ENCODE results near the gene CHRNA4. TPM values are rescaled to one million over a fixed set of nuclear protein-coding genes. Genes with fewer than 3 reads are reported as not detected.

The CHRNA4 gene
- polyA plus RNA-seq, 1 donor: 0.45 TPM

GRCh38 chr20:63317061-63317460 is 44.1 kb downstream of the CHRNA4 start:
- Histone ChIP-seq H3K27ac (ENCODE audit: low read length) (no peak overlapping the region), H3K27me3 (ENCODE audit: control insufficient read depth, insufficient read depth, low read length) (no peaks in the 10 kb centered on the region), H3K9me3 (ENCODE audit: control insufficient read depth, low read depth, low read length) (no peaks in the 10 kb centered on the region), H3K36me3 (ENCODE audit: control insufficient read depth, insufficient read depth, low read length) (no peaks in the 10 kb centered on the region), H3K4me3 (ENCODE audit: low read length) (no peak overlapping the region), H3K4me1 (ENCODE audit: control insufficient read depth, insufficient read depth, low read length) (peaks cover 2% of the 10 kb centered on the region)
- no peak for DNase-seq
- no CpG with 5 or more reads among the region's 6 CpGs for WGBS (ENCODE audit: insufficient coverage, low lambda C conversion rate)

GRCh38 chr20:63316502-63316921 is 44.6 kb downstream of the CHRNA4 start:
- no CpG with 5 or more reads among the region's 14 CpGs for WGBS (ENCODE audit: insufficient coverage, low lambda C conversion rate)

GRCh38 chr20:63315731-63316491 is 45.2 kb downstream of the CHRNA4 start:
- Histone ChIP-seq H3K27ac (ENCODE audit: low read length) (no peak overlapping the region), H3K9me3 (ENCODE audit: control insufficient read depth, low read depth, low read length) (no peaks in the 10 kb centered on the region), H3K36me3 (ENCODE audit: control insufficient read depth, insufficient read depth, low read length) (no peaks in the 10 kb centered on the region), H3K4me3 (ENCODE audit: low read length) (no peak overlapping the region), H3K27me3 (ENCODE audit: control insufficient read depth, insufficient read depth, low read length) (no peaks in the 10 kb centered on the region), H3K4me1 (ENCODE audit: control insufficient read depth, insufficient read depth, low read length) (peaks cover 2% of the 10 kb centered on the region)
- no peak for DNase-seq
- no CpG with 5 or more reads among the region's 31 CpGs for WGBS (ENCODE audit: insufficient coverage, low lambda C conversion rate)

More at GRCh38 chr20:63316502-63316921, 44.6 kb downstream of the CHRNA4 start:
- Histone ChIP-seq H3K27ac (ENCODE audit: low read length) (no peak overlapping the region), H3K9me3 (ENCODE audit: control insufficient read depth, low read depth, low read length) (no peaks in the 10 kb centered on the region), H3K36me3 (ENCODE audit: control insufficient read depth, insufficient read depth, low read length) (no peaks in the 10 kb centered on the region), H3K4me1 (ENCODE audit: control insufficient read depth, insufficient read depth, low read length) (peaks cover 2% of the 10 kb centered on the region), H3K4me3 (ENCODE audit: low read length) (no peak overlapping the region), H3K27me3 (ENCODE audit: control insufficient read depth, insufficient read depth, low read length) (no peaks in the 10 kb centered on the region)
- DNase-seq: no peak

- WGBS (ENCODE audit: insufficient coverage, low lambda C conversion rate): no CpG with 5 or more reads among the region's 15 CpGs
- H3K9me3 ChIP-seq (ENCODE audit: control insufficient read depth, low read depth, low read length): no peaks in the 10 kb centered on the region
- no peak overlapping the region for H3K4me3 ChIP-seq (ENCODE audit: low read length)
- H3K27me3 ChIP-seq (ENCODE audit: control insufficient read depth, insufficient read depth, low read length): no peaks in the 10 kb centered on the region
- DNase-seq: no peak
- no peaks in the 10 kb centered on the region for H3K4me1 ChIP-seq (ENCODE audit: control insufficient read depth, insufficient read depth, low read length)
- H3K36me3 ChIP-seq (ENCODE audit: control insufficient read depth, insufficient read depth, low read length): no peaks in the 10 kb centered on the region
- no peak overlapping the region for H3K27ac ChIP-seq (ENCODE audit: low read length)
These were observed 45.9 kb downstream of the CHRNA4 start for GRCh38 chr20:63315240-63315689.

- DNase-seq: no peak
- Histone ChIP-seq H3K4me3 (ENCODE audit: low read length) (no peak overlapping the region), H3K9me3 (ENCODE audit: control insufficient read depth, low read depth, low read length) (no peaks in the 10 kb centered on the region), H3K36me3 (ENCODE audit: control insufficient read depth, insufficient read depth, low read length) (no peaks in the 10 kb centered on the region), H3K27ac (ENCODE audit: low read length) (no peak overlapping the region), H3K27me3 (ENCODE audit: control insufficient read depth, insufficient read depth, low read length) (no peaks in the 10 kb centered on the region), H3K4me1 (ENCODE audit: control insufficient read depth, insufficient read depth, low read length) (no peaks in the 10 kb centered on the region)
- no CpG with 5 or more reads among the region's 21 CpGs for WGBS (ENCODE audit: insufficient coverage, low lambda C conversion rate)
These were observed 46.4 kb downstream of the CHRNA4 start for GRCh38 chr20:63314566-63315239.

- WGBS (ENCODE audit: insufficient coverage, low lambda C conversion rate): no CpG with 5 or more reads among the region's 9 CpGs
- H3K27me3 ChIP-seq (ENCODE audit: control insufficient read depth, insufficient read depth, low read length): no peaks in the 10 kb centered on the region
- DNase-seq: no peak
These were observed 47.1 kb downstream of the CHRNA4 start for GRCh38 chr20:63314015-63314471.

GRCh38 chr20:63313349-63314014 is 47.7 kb downstream of the CHRNA4 start:
- H3K9me3 ChIP-seq (ENCODE audit: control insufficient read depth, low read depth, low read length): no peaks in the 10 kb centered on the region
- no peaks in the 10 kb centered on the region for H3K4me1 ChIP-seq (ENCODE audit: control insufficient read depth, insufficient read depth, low read length)
- no peak overlapping the region for H3K27ac ChIP-seq (ENCODE audit: low read length)
- H3K4me3 ChIP-seq (ENCODE audit: low read length): no peak overlapping the region
- no peaks in the 10 kb centered on the region for H3K27me3 ChIP-seq (ENCODE audit: control insufficient read depth, insufficient read depth, low read length)
- DNase-seq: no peak
- WGBS (ENCODE audit: insufficient coverage, low lambda C conversion rate): no CpG with 5 or more reads among the region's 25 CpGs
- no peaks in the 10 kb centered on the region for H3K36me3 ChIP-seq (ENCODE audit: control insufficient read depth, insufficient read depth, low read length)

More at GRCh38 chr20:63314015-63314471, 47.1 kb downstream of the CHRNA4 start:
- no peaks in the 10 kb centered on the region for H3K36me3 ChIP-seq (ENCODE audit: control insufficient read depth, insufficient read depth, low read length)
- no peak overlapping the region for H3K4me3 ChIP-seq (ENCODE audit: low read length)
- H3K4me1 ChIP-seq (ENCODE audit: control insufficient read depth, insufficient read depth, low read length): no peaks in the 10 kb centered on the region
- H3K27ac ChIP-seq (ENCODE audit: low read length): no peak overlapping the region
- H3K9me3 ChIP-seq (ENCODE audit: control insufficient read depth, low read depth, low read length): no peaks in the 10 kb centered on the region

GRCh38 chr20:63312690-63313348 is 48.3 kb downstream of the CHRNA4 start:
- Histone ChIP-seq H3K4me1 (ENCODE audit: control insufficient read depth, insufficient read depth, low read length) (no peaks in the 10 kb centered on the region), H3K4me3 (ENCODE audit: low read length) (no peak overlapping the region), H3K27ac (ENCODE audit: low read length) (no peak overlapping the region), H3K27me3 (ENCODE audit: control insufficient read depth, insufficient read depth, low read length) (no peaks in the 10 kb centered on the region), H3K9me3 (ENCODE audit: control insufficient read depth, low read depth, low read length) (no peaks in the 10 kb centered on the region), H3K36me3 (ENCODE audit: control insufficient read depth, insufficient read depth, low read length) (no peaks in the 10 kb centered on the region)
- no peak for DNase-seq
- WGBS (ENCODE audit: insufficient coverage, low lambda C conversion rate): no CpG with 5 or more reads among the region's 22 CpGs

GRCh38 chr20:63312273-63312672 is 48.9 kb downstream of the CHRNA4 start:
- no peaks in the 10 kb centered on the region for H3K36me3 ChIP-seq (ENCODE audit: control insufficient read depth, insufficient read depth, low read length)
- no peaks in the 10 kb centered on the region for H3K27me3 ChIP-seq (ENCODE audit: control insufficient read depth, insufficient read depth, low read length)
- no peak overlapping the region for H3K4me3 ChIP-seq (ENCODE audit: low read length)
- no peak overlapping the region for H3K27ac ChIP-seq (ENCODE audit: low read length)
- H3K4me1 ChIP-seq (ENCODE audit: control insufficient read depth, insufficient read depth, low read length): no peaks in the 10 kb centered on the region
- no CpG with 5 or more reads among the region's 9 CpGs for WGBS (ENCODE audit: insufficient coverage, low lambda C conversion rate)
- no peak for DNase-seq
- no peaks in the 10 kb centered on the region for H3K9me3 ChIP-seq (ENCODE audit: control insufficient read depth, low read depth, low read length)

- DNase-seq: no peak
- no peak overlapping the region for H3K4me3 ChIP-seq (ENCODE audit: low read length)
- H3K4me1 ChIP-seq (ENCODE audit: control insufficient read depth, insufficient read depth, low read length): no peaks in the 10 kb centered on the region
- no peaks in the 10 kb centered on the region for H3K9me3 ChIP-seq (ENCODE audit: control insufficient read depth, low read depth, low read length)
- H3K27ac ChIP-seq (ENCODE audit: low read length): no peak overlapping the region
- no peaks in the 10 kb centered on the region for H3K36me3 ChIP-seq (ENCODE audit: control insufficient read depth, insufficient read depth, low read length)
- WGBS (ENCODE audit: insufficient coverage, low lambda C conversion rate): no CpG with 5 or more reads among the region's 18 CpGs
- no peaks in the 10 kb centered on the region for H3K27me3 ChIP-seq (ENCODE audit: control insufficient read depth, insufficient read depth, low read length)
These were observed 49.3 kb downstream of the CHRNA4 start for GRCh38 chr20:63311833-63312243.

All from large intestine (tissue), 3 donors.